GM12892 (cell line): ENCODE measurements around the gene TEAD1.

Experiments used
- DNase-seq: peaks from one replicate; pipeline ENCODE4 v3.0.0; 2011; ENCODE audit not compliant: insufficient read length
- FAIRE-seq: peaks from 2 replicates; lab custom pipeline; 2011; peaks lifted over from hg19 to GRCh38; lab: Jason Lieb, UNC
- POLR2A ChIP-seq: IDR thresholded peaks from 2 replicates; pipeline ENCODE4 v1.6.1; 2011; ENCODE audit warnings: low read depth, low read length, control low read depth
- POLR2AphosphoS5 ChIP-seq: IDR thresholded peaks from 2 replicates; pipeline ENCODE4 v1.6.1; 2011; ENCODE audit warnings: low read depth, low read length, control low read depth
- TAF1 ChIP-seq: IDR thresholded peaks from 2 replicates; pipeline ENCODE4 v1.6.1; 2011; ENCODE audit warnings: low read depth, mild to moderate bottlenecking, control low read depth, low read length, borderline replicate concordance

The TEAD1 gene

GRCh38 chr11:12971955-12972354 is 297.7 kb downstream of the TEAD1 start:
- no peak for TF ChIP-seq POLR2AphosphoS5
- no peak for TF ChIP-seq TAF1
- no peak for TF ChIP-seq POLR2A
- DNase-seq (no peak), FAIRE-seq (no peak)

- FAIRE-seq (no peak), DNase-seq (no peak)
- TF ChIP-seq TAF1 (no peak), POLR2A (no peak), POLR2AphosphoS5 (no peak)
Observed at GRCh38 chr11:12973528-12974181, 299.4 kb downstream of the TEAD1 start.

GRCh38 chr11:12975195-12975594 is 301.0 kb downstream of the TEAD1 start:
- TF ChIP-seq POLR2A: no peak
- TF ChIP-seq TAF1: no peak
- TF ChIP-seq POLR2AphosphoS5: no peak
- FAIRE-seq: no peak
- no peak for DNase-seq

- TF ChIP-seq POLR2A (no peak), POLR2AphosphoS5 (no peak), TAF1 (no peak)
- DNase-seq: no peak
- FAIRE-seq: no peak
Observed at GRCh38 chr11:12979928-12980689, 305.9 kb downstream of the TEAD1 start.

- DNase-seq: no peak
- FAIRE-seq: no peak
- TF ChIP-seq POLR2A: no peak
- TF ChIP-seq POLR2AphosphoS5: no peak
- TF ChIP-seq TAF1: no peak
Observed at GRCh38 chr11:12981676-12982522, 307.7 kb downstream of the TEAD1 start.

GRCh38 chr11:12983336-12983735 is 309.1 kb downstream of the TEAD1 start:
- DNase-seq: no peak
- TF ChIP-seq TAF1 (no peak), POLR2AphosphoS5 (no peak), POLR2A (no peak)
- no peak for FAIRE-seq

- FAIRE-seq: no peak
- DNase-seq: no peak
- TF ChIP-seq POLR2A: no peak
- no peak for TF ChIP-seq POLR2AphosphoS5
- TF ChIP-seq TAF1: no peak
Observed at GRCh38 chr11:12986194-12986898, 312.1 kb downstream of the TEAD1 start.

GRCh38 chr11:12989428-12990161 is 315.4 kb downstream of the TEAD1 start:
- TF ChIP-seq TAF1 (no peak), POLR2A (no peak), POLR2AphosphoS5 (no peak)
- no peak for FAIRE-seq
- DNase-seq: no peak

- no peak for FAIRE-seq
- DNase-seq: no peak
- TF ChIP-seq POLR2AphosphoS5: no peak
Observed at GRCh38 chr11:12990162-12990480, 315.9 kb downstream of the TEAD1 start.

- DNase-seq: no peak
- no peak for FAIRE-seq
- no peak for TF ChIP-seq POLR2A
- no peak for TF ChIP-seq POLR2AphosphoS5
Observed at GRCh38 chr11:12991426-12991825, 317.2 kb downstream of the TEAD1 start.
